ENCODE data around the gene KIF13A. TPM values are rescaled to one million over a fixed set of nuclear protein-coding genes. Genes with fewer than 3 reads are reported as not detected.

The KIF13A gene
- total RNA-seq, 1 donor from 2014 or later, result 29.0 TPM

DNA sequence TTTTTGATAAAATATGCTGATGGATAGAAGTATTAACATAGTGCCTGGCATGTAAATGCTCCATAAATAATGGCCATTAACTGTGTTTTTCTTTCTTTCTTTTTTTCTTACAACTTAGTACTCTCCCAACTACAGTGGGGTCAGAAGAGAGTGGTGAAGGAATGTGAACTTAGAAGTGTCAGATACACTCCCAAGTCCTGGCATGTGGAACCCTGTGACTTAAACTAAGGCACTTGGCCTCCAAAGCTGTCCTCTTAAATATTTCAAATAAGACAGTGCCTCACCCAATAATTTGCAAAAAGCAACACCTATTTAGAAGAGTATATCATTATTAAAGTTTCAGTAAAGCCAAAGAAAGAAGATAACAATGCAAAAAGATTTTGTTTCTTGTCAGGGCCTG is 151.7 kb downstream of the KIF13A start:
- Histone ChIP-seq H3K9ac (no peak overlapping the region), H3K4me3 (no peak overlapping the region), H3K9me3 (ENCODE audit: low read depth) (no peaks in the 10 kb centered on the region), H3K36me3 (no peaks in the 10 kb centered on the region), H2AFZ (replicated peaks) (no peak overlapping the region), H3K79me2 (ENCODE audit: low read depth) (no peaks in the 10 kb centered on the region), H4K20me1 (ENCODE audit: low read depth) (no peaks in the 10 kb centered on the region), H3F3A (ENCODE audit: low read depth) (no peaks in the 10 kb centered on the region), H3K27ac (no peak overlapping the region), H3K4me2 (no peak overlapping the region), H3K4me1 (no peaks in the 10 kb centered on the region), H3K27me3 (no peaks in the 10 kb centered on the region)
- peaks cover 40% of the 10 kb centered on the region for H3K36me3 Mint-ChIP-seq
- no peak overlapping the region for H3K4me3 Mint-ChIP-seq
- no peak for TF ChIP-seq EZH2 (IDR thresholded peaks at IDR 0.05)
- TF ChIP-seq, protein P1, sequence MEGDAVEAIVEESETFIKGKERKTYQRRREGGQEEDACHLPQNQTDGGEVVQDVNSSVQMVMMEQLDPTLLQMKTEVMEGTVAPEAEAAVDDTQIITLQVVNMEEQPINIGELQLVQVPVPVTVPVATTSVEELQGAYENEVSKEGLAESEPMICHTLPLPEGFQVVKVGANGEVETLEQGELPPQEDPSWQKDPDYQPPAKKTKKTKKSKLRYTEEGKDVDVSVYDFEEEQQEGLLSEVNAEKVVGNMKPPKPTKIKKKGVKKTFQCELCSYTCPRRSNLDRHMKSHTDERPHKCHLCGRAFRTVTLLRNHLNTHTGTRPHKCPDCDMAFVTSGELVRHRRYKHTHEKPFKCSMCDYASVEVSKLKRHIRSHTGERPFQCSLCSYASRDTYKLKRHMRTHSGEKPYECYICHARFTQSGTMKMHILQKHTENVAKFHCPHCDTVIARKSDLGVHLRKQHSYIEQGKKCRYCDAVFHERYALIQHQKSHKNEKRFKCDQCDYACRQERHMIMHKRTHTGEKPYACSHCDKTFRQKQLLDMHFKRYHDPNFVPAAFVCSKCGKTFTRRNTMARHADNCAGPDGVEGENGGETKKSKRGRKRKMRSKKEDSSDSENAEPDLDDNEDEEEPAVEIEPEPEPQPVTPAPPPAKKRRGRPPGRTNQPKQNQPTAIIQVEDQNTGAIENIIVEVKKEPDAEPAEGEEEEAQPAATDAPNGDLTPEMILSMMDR (IDR thresholded peaks at IDR 0.05), result no peak
- TF ChIP-seq EZH2phosphoT487 (IDR thresholded peaks at IDR 0.05), result no peak
- no peaks in the 10 kb centered on the region for H3K9me3 Mint-ChIP-seq
- H3K27ac Mint-ChIP-seq, result no peak overlapping the region
- no peak for DNase-seq (ENCODE audit: low spot score)
- H3K27me3 Mint-ChIP-seq (ENCODE audit: insufficient read depth, low read depth), result no peaks in the 10 kb centered on the region
- peaks cover 5% of the 10 kb centered on the region for H3K4me1 Mint-ChIP-seq

DNA sequence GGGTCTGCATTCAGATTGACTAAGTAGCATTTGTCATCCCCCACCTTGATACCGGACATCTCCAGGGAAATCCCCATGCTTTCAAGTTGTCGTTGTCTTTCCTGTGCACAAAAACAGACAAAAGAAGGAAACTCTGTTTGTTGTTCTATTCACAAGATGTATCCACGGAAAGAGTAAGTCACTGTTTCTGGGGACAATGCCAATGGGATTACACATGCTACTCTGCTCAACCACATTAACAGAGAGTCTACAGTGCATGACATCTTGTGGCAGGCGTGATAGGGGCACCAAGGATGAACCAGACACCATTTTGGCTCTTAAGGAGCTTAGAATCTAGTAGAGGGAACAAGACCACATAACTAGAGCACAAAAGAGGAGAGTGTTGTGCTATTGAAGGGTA is 156.3 kb downstream of the KIF13A start:
- H3K4me3 ChIP-seq, result no peak overlapping the region
- H4K20me1 ChIP-seq (ENCODE audit: low read depth), result no peaks in the 10 kb centered on the region
- Mint-ChIP-seq H3K9me3 (no peaks in the 10 kb centered on the region), H3K4me3 (no peak overlapping the region), H3K4me1 (no peaks in the 10 kb centered on the region), H3K36me3 (peaks cover 30% of the 10 kb centered on the region), H3K27ac (no peak overlapping the region), H3K27me3 (ENCODE audit: insufficient read depth, low read depth) (no peaks in the 10 kb centered on the region)
- TF ChIP-seq, protein P1 (IDR thresholded peaks at IDR 0.05), result no peak
- TF ChIP-seq EZH2phosphoT487 (IDR thresholded peaks at IDR 0.05) (no peak), EZH2 (IDR thresholded peaks at IDR 0.05) (no peak)
- H3K9me3 ChIP-seq (ENCODE audit: low read depth), result no peaks in the 10 kb centered on the region
- DNase-seq (ENCODE audit: low spot score), result no peak
- H2AFZ ChIP-seq (replicated peaks), result no peak overlapping the region
- no peak overlapping the region for H3K4me2 ChIP-seq
- no peak overlapping the region for H3K9ac ChIP-seq
- H3K4me1 ChIP-seq, result no peaks in the 10 kb centered on the region
- no peak overlapping the region for H3K27ac ChIP-seq
- H3K36me3 ChIP-seq, result no peaks in the 10 kb centered on the region
- H3F3A ChIP-seq (ENCODE audit: low read depth), result no peaks in the 10 kb centered on the region
- no peaks in the 10 kb centered on the region for H3K79me2 ChIP-seq (ENCODE audit: low read depth)
- no peaks in the 10 kb centered on the region for H3K27me3 ChIP-seq

DNA sequence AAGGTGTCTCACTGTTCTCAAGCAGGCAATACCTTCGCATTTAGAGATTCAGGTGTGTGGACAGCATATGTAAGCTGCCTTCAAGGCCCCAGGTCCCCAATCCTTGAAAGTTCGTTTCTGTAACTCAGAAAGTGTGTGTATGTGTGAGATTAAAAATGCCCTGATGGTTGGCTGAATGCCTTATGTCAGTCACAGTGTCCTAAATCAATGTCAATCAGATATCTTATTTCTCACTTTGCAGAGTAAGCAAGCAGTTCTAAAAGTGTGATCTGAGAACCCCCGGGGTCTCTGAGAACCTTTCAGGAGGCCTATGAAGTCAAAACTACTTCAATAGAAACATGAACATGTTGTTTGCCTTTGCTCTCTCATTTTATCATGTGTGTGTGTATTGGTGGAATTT is 157.5 kb downstream of the KIF13A start:
- Mint-ChIP-seq H3K36me3 (peaks cover 29% of the 10 kb centered on the region), H3K4me3 (no peak overlapping the region), H3K27me3 (ENCODE audit: insufficient read depth, low read depth) (no peaks in the 10 kb centered on the region), H3K4me1 (no peaks in the 10 kb centered on the region), H3K9me3 (no peaks in the 10 kb centered on the region), H3K27ac (no peak overlapping the region)
- no peak overlapping the region for H2AFZ ChIP-seq (replicated peaks)
- H3K9ac ChIP-seq, result no peak overlapping the region
- no peak for DNase-seq (ENCODE audit: low spot score)
- H3K36me3 ChIP-seq, result no peaks in the 10 kb centered on the region
- H3K27ac ChIP-seq, result no peak overlapping the region
- no peaks in the 10 kb centered on the region for H3K9me3 ChIP-seq (ENCODE audit: low read depth)
- H3K4me1 ChIP-seq, result no peaks in the 10 kb centered on the region
- TF ChIP-seq EZH2phosphoT487 (IDR thresholded peaks at IDR 0.05) (no peak), EZH2 (IDR thresholded peaks at IDR 0.05) (no peak)
- TF ChIP-seq, protein P1 (IDR thresholded peaks at IDR 0.05), result no peak
- H3K4me3 ChIP-seq, result no peak overlapping the region
- no peak overlapping the region for H3K4me2 ChIP-seq
- H3K79me2 ChIP-seq (ENCODE audit: low read depth), result no peaks in the 10 kb centered on the region
- H3F3A ChIP-seq (ENCODE audit: low read depth), result no peaks in the 10 kb centered on the region
- H3K27me3 ChIP-seq, result no peaks in the 10 kb centered on the region
- H4K20me1 ChIP-seq (ENCODE audit: low read depth), result no peaks in the 10 kb centered on the region
